ENCODE results near the gene NUMBL.
A peak's percentile ranks its signal among the peaks of the same experiment; 100 is the strongest.

DNA sequence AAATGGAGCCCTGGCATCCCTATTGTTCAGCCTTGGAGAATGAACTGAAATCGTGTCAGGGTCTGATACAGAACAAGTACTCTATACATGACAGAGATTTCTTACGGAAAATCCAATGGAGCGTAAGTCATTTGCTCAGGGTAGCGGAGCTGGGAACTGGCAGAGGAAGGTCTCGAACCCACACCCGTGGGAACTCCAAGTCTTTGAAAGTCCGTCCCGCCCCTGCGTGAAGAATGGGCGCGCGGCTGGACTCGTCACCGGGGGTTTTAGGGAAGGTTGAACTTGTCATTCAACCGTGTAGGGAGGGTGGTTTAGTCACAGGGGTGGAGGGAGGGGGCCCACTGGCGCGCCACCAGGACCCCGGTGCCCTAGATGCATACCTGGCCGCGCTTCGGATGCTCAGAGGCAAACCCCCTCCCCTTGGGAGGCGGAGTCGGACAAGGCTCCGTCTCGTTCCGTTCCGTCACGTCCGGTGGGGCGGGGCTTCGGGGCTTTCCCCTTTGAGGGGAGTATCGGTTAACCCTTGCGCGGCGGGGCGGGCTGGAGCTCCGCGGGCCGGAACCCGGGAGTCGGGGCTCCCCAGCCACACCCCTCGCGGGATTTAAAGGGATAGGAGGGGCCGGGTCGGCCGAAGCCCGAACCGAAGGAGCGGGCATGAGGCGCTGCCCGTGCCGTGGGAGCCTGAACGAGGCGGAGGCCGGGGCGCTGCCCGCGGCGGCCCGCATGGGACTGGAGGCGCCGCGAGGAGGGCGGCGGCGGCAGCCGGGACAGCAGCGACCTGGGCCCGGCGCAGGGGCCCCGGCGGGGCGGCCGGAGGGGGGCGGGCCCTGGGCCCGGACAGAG is 26.3 kb upstream of the NUMBL start, which contains the start of the genes COQ8B and ITPKC:
- TF ChIP-seq, protein P1, sequence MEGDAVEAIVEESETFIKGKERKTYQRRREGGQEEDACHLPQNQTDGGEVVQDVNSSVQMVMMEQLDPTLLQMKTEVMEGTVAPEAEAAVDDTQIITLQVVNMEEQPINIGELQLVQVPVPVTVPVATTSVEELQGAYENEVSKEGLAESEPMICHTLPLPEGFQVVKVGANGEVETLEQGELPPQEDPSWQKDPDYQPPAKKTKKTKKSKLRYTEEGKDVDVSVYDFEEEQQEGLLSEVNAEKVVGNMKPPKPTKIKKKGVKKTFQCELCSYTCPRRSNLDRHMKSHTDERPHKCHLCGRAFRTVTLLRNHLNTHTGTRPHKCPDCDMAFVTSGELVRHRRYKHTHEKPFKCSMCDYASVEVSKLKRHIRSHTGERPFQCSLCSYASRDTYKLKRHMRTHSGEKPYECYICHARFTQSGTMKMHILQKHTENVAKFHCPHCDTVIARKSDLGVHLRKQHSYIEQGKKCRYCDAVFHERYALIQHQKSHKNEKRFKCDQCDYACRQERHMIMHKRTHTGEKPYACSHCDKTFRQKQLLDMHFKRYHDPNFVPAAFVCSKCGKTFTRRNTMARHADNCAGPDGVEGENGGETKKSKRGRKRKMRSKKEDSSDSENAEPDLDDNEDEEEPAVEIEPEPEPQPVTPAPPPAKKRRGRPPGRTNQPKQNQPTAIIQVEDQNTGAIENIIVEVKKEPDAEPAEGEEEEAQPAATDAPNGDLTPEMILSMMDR (conservative IDR thresholded peaks at IDR 0.05; ENCODE audit: low read depth, low read length) = 0 out of 2 replicates have a peak, but pooled peaks have one; percentile 8
- TF ChIP-seq SMC3 (IDR thresholded peaks at IDR 0.05; ENCODE audit: low read depth, low read length) (no peak), MXI1 (IDR thresholded peaks at IDR 0.05; ENCODE audit: borderline replicate concordance, low read depth, low read length) (peak; percentile 66; the same call in 1 of the 2 replicates), POLR2A (IDR thresholded peaks at IDR 0.05; ENCODE audit: low read depth, low read length) (peak; percentile 83), CHD1 (IDR thresholded peaks at IDR 0.05; ENCODE audit: low read depth, low read length) (no peak; the same call in 1 of the 2 replicates), RFX5 (IDR thresholded peaks at IDR 0.05; ENCODE audit: low read depth, low read length) (no peak), RAD21 (IDR thresholded peaks at IDR 0.05; ENCODE audit: low read length) (no peak), FOS (IDR thresholded peaks at IDR 0.05; ENCODE audit: low read depth, low read length) (no peak), MAFK (IDR thresholded peaks at IDR 0.05; ENCODE audit: low read depth, low read length) (no peak), CEBPB (IDR thresholded peaks at IDR 0.05; ENCODE audit: low read depth, low read length) (no peak), BHLHE40 (IDR thresholded peaks at IDR 0.05; ENCODE audit: low read depth, low read length) (0 out of 2 replicates have a peak, but pooled peaks have one; percentile 4)
